GM13977 (cell line): ENCODE results near the gene ITPK1.

Experiments
- DNase-seq: peaks from one replicate; pipeline ENCODE4 v3.0.0; 2012; ENCODE audit warnings: low spot score
- in situ Hi-C: fragments of 300-500 bp; cut with MboI; formaldehyde crosslinking; loops from one replicate; pipeline ENCODE4 v1.12.0; 2022; ENCODE audit warnings: low sequenced_read_pairs, low pct_unique_long_range_greater_than_20kb, mixed read lengths, inconsistent platforms; ENCODE audit not compliant: unreplicated experiment
- TF ChIP-seq, protein P1 (sequence below): IDR thresholded peaks from 2 replicates; pipeline ENCODE4 v1.5.1; 2012; ENCODE audit warnings: mild to moderate bottlenecking, control low read depth; ENCODE audit not compliant: insufficient read depth; ENCODE audit errors: extremely low read depth, missing control alignments

The ITPK1 gene

DNA sequence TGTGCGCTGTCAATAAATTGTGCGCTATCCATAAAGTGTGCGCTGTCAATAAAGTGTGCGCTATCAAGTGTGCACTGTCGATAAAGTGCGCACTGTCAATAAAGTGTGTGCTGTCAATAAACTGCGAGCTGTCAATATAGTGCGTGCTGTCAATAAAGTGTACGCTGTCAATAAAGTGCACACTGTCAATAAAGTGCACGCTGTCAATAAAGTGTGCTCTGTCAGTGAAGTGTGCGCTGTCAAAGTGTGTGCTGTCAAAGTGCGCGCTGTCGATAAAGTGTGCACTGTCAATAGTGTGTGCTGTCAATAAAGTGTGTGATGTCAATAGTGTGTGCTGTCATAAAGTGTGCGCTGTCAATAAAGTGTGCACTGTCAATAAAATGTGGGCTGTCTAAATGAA, 195.7 kb downstream of the ITPK1 start:
- DNase-seq, result no peak
- TF ChIP-seq, protein P1, sequence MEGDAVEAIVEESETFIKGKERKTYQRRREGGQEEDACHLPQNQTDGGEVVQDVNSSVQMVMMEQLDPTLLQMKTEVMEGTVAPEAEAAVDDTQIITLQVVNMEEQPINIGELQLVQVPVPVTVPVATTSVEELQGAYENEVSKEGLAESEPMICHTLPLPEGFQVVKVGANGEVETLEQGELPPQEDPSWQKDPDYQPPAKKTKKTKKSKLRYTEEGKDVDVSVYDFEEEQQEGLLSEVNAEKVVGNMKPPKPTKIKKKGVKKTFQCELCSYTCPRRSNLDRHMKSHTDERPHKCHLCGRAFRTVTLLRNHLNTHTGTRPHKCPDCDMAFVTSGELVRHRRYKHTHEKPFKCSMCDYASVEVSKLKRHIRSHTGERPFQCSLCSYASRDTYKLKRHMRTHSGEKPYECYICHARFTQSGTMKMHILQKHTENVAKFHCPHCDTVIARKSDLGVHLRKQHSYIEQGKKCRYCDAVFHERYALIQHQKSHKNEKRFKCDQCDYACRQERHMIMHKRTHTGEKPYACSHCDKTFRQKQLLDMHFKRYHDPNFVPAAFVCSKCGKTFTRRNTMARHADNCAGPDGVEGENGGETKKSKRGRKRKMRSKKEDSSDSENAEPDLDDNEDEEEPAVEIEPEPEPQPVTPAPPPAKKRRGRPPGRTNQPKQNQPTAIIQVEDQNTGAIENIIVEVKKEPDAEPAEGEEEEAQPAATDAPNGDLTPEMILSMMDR, result no peak
- in situ Hi-C loops, result no loop called here

DNA sequence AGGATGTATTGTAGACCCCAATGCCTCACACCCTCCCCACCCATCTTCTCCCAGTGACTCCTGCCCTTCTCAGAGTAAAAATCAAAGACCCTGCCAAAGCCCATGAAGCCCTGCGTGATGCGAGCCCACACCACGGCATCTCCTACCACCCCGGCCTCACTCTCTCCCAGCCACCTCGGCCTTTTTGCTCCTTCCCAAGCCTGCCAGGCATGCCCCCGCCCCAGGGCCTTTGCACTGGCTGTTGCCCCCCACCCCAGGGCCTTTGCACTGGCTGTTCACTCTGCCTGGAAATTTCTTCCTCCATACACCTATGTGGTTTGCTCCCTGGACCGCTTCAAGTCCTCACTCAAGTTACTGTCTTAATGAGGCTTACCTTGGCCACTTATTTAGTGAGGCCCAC, 197.8 kb downstream of the ITPK1 start:
- TF ChIP-seq, protein P1, result no peak
- no peak for DNase-seq
- in situ Hi-C loops, result no loop called here

DNA sequence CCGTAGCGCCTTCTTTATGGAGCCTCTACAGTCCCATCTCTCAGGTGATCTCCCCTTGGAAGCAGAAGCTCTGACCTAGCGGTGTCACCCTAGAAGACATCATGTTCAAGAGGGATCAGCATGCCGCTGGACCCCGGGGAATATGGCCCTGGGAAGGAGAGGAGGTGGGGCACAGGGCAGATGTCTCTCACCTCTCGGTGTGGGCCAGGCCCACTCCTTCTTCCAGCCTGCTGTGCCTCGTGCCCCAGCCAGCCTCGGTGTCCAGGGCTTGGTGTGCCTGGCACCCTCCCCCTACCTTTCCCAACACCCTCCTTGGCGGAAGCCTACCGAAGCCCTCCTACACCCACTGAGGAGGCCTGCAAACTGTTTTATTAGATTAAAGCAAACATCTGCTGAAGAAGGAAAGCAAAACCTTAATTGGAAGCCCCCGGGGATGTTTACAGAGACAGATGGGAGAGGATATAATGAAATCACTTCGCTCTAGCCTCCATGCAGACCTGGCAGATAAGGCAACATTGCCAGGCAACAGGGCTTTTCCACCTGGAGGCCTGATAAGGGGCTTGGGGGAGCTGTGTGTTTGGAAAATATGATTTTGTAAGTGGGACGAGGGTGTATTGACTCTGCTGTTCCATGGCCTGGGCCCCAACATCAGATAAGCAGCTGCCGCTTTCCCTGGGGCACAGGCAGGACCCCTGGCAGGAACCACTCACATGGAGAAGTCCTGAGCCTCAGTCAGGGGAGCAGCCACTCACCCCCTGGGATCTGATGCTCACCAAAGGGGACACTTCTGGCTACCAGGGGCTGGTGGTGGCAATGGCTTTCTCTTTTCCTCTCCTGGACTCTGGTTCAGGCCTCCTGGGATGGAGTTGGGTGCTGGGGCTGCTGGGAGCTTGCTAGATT, 198.4 kb downstream of the ITPK1 start:
- in situ Hi-C loops, result no loop called here
- no peak for DNase-seq
- TF ChIP-seq, protein P1, result no peak

DNA sequence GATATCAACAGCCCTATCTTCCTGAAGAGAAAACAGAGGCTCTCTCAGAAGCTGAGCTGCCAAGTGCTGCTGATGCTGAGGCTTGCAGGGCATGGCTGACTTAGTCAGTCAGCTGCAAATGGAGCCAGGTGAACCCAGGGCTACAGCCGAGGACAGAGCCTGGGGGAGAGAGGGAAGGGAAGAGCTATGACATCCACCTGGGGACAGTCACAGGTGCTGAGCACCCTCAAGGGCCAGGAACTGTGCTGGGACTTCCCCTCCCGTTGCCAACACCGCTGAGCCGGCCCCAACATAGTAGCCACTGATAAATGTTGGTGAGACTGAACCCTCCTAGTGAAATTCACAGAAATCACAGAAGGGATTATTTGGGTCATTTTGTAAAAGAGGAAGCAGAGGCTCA, 199.5 kb downstream of the ITPK1 start:
- in situ Hi-C loops, result no loop called here

DNA sequence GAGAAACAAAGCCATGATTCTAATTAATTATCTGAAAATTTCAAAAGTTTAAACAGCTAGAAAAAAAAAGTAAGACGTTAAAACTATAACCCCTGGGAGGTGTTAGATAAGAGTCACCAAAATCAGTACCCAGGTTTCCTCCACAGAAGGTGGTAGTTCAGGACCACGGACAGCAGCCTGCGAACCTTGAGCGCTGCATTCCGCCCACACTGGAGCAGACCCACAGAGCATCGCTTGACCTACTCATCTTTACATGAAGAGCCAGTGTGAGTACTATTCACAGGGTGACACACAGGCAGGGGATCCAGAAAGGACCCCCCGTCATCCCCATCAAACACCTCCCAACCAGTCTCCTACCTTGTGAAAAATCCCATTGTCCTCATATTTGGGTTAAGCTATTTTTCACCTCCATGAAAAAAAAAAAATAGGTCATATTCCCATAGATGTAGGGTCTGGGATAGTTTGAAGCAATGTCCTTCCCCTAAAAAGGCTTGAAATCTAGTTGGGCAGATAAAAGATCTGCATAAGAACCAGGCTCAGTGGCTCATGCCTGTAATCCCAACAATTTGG, 201.6 kb downstream of the ITPK1 start:
- DNase-seq, result peak; percentile 67
- in situ Hi-C loops, result no loop called here
- TF ChIP-seq, protein P1, result no peak

More for the DNA sequence above, 199.5 kb downstream of the ITPK1 start:
- DNase-seq, result no peak
- TF ChIP-seq, protein P1, result no peak

DNA sequence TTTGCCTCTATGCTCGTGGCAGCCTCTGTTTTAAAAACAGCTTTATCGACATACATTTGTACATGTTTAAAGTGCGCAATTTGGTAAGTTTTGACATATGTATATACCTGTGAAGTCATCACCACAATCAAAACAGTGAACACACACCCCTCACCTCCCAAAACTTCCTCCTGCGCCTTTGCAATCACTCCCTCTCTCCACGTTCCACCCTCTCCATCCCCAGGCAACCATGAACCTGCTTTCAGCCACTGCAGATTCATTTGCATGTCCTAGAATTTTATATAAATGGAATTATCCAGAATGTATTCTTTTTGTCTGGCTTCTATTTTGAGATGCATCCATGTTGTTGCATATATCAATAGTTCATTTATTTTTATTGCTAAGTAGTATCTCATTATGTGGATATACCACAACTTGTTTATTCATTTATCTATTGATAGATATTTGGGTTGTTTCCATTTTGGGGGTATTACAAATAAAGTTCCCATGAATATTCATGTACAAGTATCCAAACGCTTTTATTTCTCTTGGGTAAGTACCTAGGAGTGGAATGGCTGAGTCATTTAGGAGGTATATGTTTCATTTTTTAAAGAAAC, 208.3 kb downstream of the ITPK1 start:
- TF ChIP-seq, protein P1, result no peak
- no peak for DNase-seq
- in situ Hi-C loops, result no loop called here
